ENCODE results near the gene LIMS4.
"Not testable (repeated sequence)": the region's sequence is repeated elsewhere in the genome, so short reads cannot be mapped to it uniquely, and the experiment has no call there.

Gene LIMS4

DNA sequence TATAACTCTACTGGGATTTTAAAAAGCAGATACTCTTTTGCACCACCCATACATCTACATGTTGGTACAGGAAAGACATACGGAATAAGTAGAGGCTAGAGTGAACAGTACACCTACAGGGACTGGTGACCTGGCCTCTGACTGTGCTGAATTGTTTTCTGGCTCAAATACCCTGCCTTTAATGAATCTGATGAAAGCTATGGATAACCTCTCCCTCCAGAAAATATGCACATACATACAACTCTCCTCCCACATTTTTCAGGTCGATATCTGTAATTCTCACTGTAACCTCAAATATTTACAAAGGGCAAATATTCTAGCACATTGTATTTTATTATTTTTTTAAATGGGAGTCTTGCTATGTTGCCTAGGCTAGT lies 15.4 kb downstream of the LIMS4 start:
- H3K27ac ChIP-seq; CTCF ChIA-PET; POLR2A ChIA-PET (ENCODE audit: low non-redundant PET); DNase-seq (ENCODE audit: low spot score): not testable (repeated sequence)

GRCh38 chr2:110456291-110457213 lies 16.1 kb downstream of the LIMS4 start:
- DNase-seq (ENCODE audit: low spot score); CTCF ChIA-PET; POLR2A ChIA-PET (ENCODE audit: low non-redundant PET); H3K27ac ChIP-seq: not testable (repeated sequence)

GRCh38 chr2:110455080-110455670 lies 17.4 kb downstream of the LIMS4 start:
- DNase-seq (ENCODE audit: low spot score); H3K27ac ChIP-seq; POLR2A ChIA-PET (ENCODE audit: low non-redundant PET); CTCF ChIA-PET: not testable (repeated sequence)

- CTCF ChIA-PET; H3K27ac ChIP-seq; DNase-seq (ENCODE audit: low spot score); POLR2A ChIA-PET (ENCODE audit: low non-redundant PET): not testable (repeated sequence)
These were observed 21.7 kb downstream of the LIMS4 start for GRCh38 chr2:110450951-110451350.

- CTCF ChIA-PET; H3K27ac ChIP-seq; DNase-seq (ENCODE audit: low spot score); POLR2A ChIA-PET (ENCODE audit: low non-redundant PET): not testable (repeated sequence)
These were observed 23.3 kb downstream of the LIMS4 start for GRCh38 chr2:110449127-110449947.

- POLR2A ChIA-PET (ENCODE audit: low non-redundant PET); CTCF ChIA-PET; H3K27ac ChIP-seq; DNase-seq (ENCODE audit: low spot score): not testable (repeated sequence)
These were observed 26.0 kb downstream of the LIMS4 start for GRCh38 chr2:110446644-110447043.

GRCh38 chr2:110443305-110444005 lies 29.2 kb downstream of the LIMS4 start:
- DNase-seq (ENCODE audit: low spot score); CTCF ChIA-PET; POLR2A ChIA-PET (ENCODE audit: low non-redundant PET); H3K27ac ChIP-seq: not testable (repeated sequence)

GRCh38 chr2:110441905-110442304 lies 30.7 kb downstream of the LIMS4 start:
- POLR2A ChIA-PET (ENCODE audit: low non-redundant PET); DNase-seq (ENCODE audit: low spot score); H3K27ac ChIP-seq; CTCF ChIA-PET: not testable (repeated sequence)

DNA sequence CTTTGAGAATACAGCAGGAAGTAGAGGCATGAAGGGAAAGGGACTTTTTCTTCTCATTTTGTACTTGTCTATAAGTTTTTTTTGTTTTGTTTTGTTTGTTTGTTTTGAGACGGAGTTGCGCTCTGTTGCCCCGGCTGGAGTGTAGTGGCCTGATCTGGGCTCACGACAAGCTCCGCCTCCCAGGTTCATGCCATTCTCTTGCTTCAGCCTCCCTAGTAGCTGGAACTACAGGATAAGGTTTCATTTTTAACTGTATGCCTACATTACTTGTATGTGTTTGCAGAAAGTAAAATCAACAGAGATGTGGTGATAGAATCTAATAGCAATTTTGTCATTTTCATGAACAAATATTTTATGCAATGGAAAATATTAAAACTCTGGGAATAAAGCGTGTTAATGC lies 38.1 kb downstream of the LIMS4 start:
- DNase-seq (ENCODE audit: low spot score); CTCF ChIA-PET; POLR2A ChIA-PET (ENCODE audit: low non-redundant PET): not testable (repeated sequence)

DNA sequence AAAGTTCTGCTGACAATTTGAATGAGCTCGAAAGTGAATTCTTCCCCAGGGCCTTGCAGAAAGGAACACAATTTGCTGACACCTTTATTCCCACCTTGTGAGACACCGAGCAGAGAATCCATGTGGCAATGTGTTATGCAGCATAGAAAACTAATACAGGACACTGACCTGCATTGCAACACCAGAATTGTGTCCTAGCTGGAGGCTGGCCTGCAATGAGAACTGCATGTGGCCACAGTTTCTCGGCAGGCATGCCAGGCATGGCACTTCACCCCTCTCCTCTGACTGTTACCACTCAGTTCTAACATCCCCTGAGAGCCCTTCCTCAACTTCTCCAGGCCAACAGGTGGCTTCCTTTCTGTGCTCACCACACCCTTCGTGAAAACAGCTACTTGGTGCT lies 46.9 kb downstream of the LIMS4 start:
- POLR2A ChIA-PET (ENCODE audit: low non-redundant PET); CTCF ChIA-PET; DNase-seq (ENCODE audit: low spot score); H3K27ac ChIP-seq: not testable (repeated sequence)

More for the DNA sequence above, 38.1 kb downstream of the LIMS4 start:
- H3K27ac ChIP-seq = not testable (repeated sequence)

GRCh38 chr2:110424421-110424820 lies 48.2 kb downstream of the LIMS4 start:
- H3K27ac ChIP-seq; CTCF ChIA-PET; POLR2A ChIA-PET (ENCODE audit: low non-redundant PET); DNase-seq (ENCODE audit: low spot score): not testable (repeated sequence)

DNA sequence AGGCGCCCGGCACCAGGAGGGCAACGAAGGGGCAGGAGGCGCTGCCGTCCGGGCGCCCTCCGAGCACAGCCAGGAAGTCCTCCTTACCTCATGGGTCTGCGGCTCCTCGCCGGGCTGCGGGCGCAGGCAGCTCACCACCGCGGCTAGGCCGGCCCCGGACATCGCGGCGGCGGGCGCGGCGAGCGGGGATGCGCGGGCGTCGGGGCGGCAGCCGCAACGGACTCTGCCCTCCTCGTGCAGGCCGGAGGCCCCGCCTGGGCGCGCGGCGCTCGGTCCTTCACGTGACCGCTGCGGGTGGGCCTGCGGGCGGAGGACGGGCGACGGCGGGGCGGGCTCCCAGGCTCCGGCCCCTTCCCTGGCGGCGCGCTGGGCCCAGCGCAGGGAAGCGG lies 49.0 kb downstream of the LIMS4 start:
- POLR2A ChIA-PET (ENCODE audit: low non-redundant PET); H3K27ac ChIP-seq; DNase-seq (ENCODE audit: low spot score); CTCF ChIA-PET: not testable (repeated sequence)

DNA sequence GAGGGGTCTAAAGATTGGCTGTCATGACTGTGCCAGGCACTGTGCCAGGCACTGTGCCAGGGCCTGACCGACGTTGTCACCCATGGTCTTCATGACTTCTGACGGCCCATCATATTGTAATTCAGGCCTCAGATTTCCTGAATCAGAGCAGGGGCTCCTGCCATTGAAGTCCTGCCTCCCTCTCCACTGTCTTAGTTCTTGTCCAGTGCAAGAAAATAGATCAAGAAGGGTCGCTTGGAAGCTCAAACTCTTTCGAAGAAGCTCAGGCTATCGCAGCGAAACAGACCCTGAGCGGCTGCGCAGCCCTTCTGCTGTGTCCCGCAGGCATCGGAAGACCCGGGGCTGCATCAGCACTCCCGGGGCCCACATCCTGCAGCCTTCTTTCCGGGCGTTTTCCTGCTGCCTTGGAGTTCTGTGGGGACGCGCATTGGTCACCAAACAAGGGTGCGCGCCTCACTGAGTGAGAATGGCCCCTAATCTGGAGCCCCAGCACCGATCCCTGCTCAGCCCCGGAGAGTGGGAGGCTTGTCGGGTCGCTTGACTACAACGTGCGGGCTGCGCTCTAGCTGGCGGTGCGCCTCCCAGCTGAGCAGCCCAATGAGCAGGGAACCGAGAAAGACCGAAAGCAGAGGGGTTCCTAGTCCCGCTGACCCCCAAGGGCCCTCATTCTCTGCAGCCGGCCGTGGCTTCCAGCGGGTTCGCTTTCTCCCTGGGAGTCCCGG lies 49.6 kb downstream of the LIMS4 start:
- POLR2A ChIA-PET (ENCODE audit: low non-redundant PET); H3K27ac ChIP-seq; CTCF ChIA-PET; DNase-seq (ENCODE audit: low spot score): not testable (repeated sequence)

GRCh38 chr2:110420641-110421354 lies 51.8 kb downstream of the LIMS4 start:
- POLR2A ChIA-PET (ENCODE audit: low non-redundant PET); H3K27ac ChIP-seq; CTCF ChIA-PET; DNase-seq (ENCODE audit: low spot score): not testable (repeated sequence)

DNA sequence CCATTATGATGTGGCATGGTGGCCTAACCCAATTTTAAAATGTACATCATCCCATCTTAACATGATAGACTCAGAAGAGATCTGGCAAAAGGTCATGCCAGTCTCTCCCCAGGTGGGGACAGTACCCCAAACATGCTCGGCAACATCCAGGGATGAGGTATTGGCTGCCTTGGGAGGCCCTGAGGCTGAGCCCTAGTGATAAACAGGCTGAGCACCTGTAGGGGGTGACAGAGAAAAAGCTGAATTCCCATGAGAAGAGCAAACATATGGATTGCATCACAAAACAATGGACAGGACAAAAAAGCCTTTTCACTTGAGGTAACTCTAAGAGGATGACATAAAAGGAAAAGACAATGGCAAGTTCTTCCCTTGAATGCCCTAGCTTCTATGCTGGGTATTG lies 65.5 kb downstream of the LIMS4 start:
- CTCF ChIA-PET; DNase-seq (ENCODE audit: low spot score); POLR2A ChIA-PET (ENCODE audit: low non-redundant PET); H3K27ac ChIP-seq: not testable (repeated sequence)

GRCh38 chr2:110404988-110405387 lies 67.6 kb downstream of the LIMS4 start:
- DNase-seq (ENCODE audit: low spot score); H3K27ac ChIP-seq; POLR2A ChIA-PET (ENCODE audit: low non-redundant PET); CTCF ChIA-PET: not testable (repeated sequence)

All from RWPE1 (cell line).